ENCODE measurements around the gene CCS. TPM values are rescaled to one million over a fixed set of nuclear protein-coding genes. Genes with fewer than 3 reads are reported as not detected.
A peak's percentile ranks its signal among the peaks of the same experiment; 100 is the strongest.
"Not testable (repeated sequence)": the region's sequence is repeated elsewhere in the genome, so short reads cannot be mapped to it uniquely, and the experiment has no call there.

Gene CCS
- polyA plus RNA-seq, 1 donor = 39.3 TPM

- no peak for DNase-seq
These were observed 31.6 kb upstream of the CCS start for GRCh38 chr11:66561178-66561974.

- no peak for DNase-seq
These were observed 31.1 kb upstream of the CCS start for GRCh38 chr11:66561975-66562248.

- no peak for DNase-seq
These were observed 30.7 kb upstream of the CCS start for GRCh38 chr11:66562275-66562674.

GRCh38 chr11:66562907-66563583 lies 29.9 kb upstream of the CCS start:
- DNase-seq = no peak

GRCh38 chr11:66563832-66564231 lies 29.2 kb upstream of the CCS start:
- DNase-seq = no peak

- no peak for DNase-seq
These were observed 28.4 kb upstream of the CCS start for GRCh38 chr11:66564538-66564937.

- DNase-seq = no peak
These were observed 28.0 kb upstream of the CCS start for GRCh38 chr11:66564984-66565383.

- DNase-seq = no peak
These were observed 26.8 kb upstream of the CCS start for GRCh38 chr11:66566221-66566620.

GRCh38 chr11:66567787-66568123 lies 25.2 kb upstream of the CCS start:
- no peak for DNase-seq

GRCh38 chr11:66568124-66568916 lies 24.7 kb upstream of the CCS start, which contains the start of gene CTSF:
Gene CTSF, minus strand, starts transcription at chr11:66568606. Its CDS starts 120 bp downstream, at chr11:66568486.
- DNase-seq = peak; percentile 78

- no peak for DNase-seq
These were observed 23.9 kb upstream of the CCS start for GRCh38 chr11:66569076-66569475.

- DNase-seq = no peak
These were observed 22.7 kb upstream of the CCS start for GRCh38 chr11:66570079-66570849.

- no peak for DNase-seq
These were observed 22.2 kb upstream of the CCS start for GRCh38 chr11:66570850-66571180.

GRCh38 chr11:66579017-66579606 lies 13.9 kb upstream of the CCS start:
- peak; percentile 66 for DNase-seq

GRCh38 chr11:66580803-66581202 lies 12.2 kb upstream of the CCS start:
- DNase-seq = no peak

- no peak for DNase-seq
These were observed 11.7 kb upstream of the CCS start for GRCh38 chr11:66581261-66581660.

GRCh38 chr11:66582565-66583147 lies 10.3 kb upstream of the CCS start:
- not testable (repeated sequence) for DNase-seq

GRCh38 chr11:66585447-66585846 lies 7.5 kb upstream of the CCS start:
- not testable (repeated sequence) for DNase-seq

GRCh38 chr11:66586136-66586535 lies 6.8 kb upstream of the CCS start:
- no peak for DNase-seq

GRCh38 chr11:66589315-66589714 lies 3.7 kb upstream of the CCS start:
- DNase-seq = not testable (repeated sequence)

- no peak for DNase-seq
These were observed 2.8 kb upstream of the CCS start for GRCh38 chr11:66589996-66590675.

- DNase-seq = no peak
These were observed 1.8 kb upstream of the CCS start for GRCh38 chr11:66591175-66591574.
